ENCODE data around the gene THY1.

Gene THY1

DNA sequence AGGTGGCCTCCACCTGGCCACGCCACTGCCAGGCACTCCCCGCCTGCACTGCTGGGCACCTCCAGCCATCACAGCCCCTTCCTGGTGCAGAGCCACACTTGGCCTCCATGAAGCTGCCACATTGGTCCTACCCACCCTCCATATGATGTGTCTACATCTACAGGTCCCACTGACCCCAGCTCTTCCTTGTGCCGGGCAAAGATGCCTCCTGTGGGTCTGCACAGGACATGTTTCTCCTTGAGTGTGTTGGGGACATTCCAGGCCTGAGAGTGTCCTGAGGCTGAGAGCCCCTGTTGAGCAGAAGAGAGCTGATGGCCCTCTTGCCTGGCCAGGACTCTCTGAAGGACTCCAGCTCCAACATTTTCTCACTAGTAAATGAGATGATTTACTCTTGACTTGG is 7.5 kb downstream of the THY1 start:
- H3K27ac ChIP-seq (ENCODE audit: insufficient read depth in 1 of 2, low read depth in 1 of 2, low read length in 2 of 2, poor library complexity in 1 of 2, severe bottlenecking in 2 of 2), result no peak overlapping the region
- no peak for DNase-seq
- peaks cover 0 to 10% (median 0%) of the 10 kb centered on the region in 5 experiments for H3K27me3 ChIP-seq (replicated peaks in 2 of 5; ENCODE audit: control insufficient read depth in 4 of 5, insufficient read depth in 5 of 5, low read length in 4 of 5)
- no peak overlapping the region for H3K4me3 ChIP-seq (ENCODE audit: control insufficient read depth in 1 of 7, extremely low read depth in 1 of 7, insufficient read depth in 4 of 7, low read depth in 2 of 7, low read length in 6 of 7)
- peaks cover 0 to 6% (median 0%) of the 10 kb centered on the region in 5 experiments for H3K9me3 ChIP-seq (ENCODE audit: control extremely low read depth in 1 of 5, control insufficient read depth in 4 of 5, insufficient read depth in 2 of 5, low read depth in 1 of 5, low read length in 4 of 5)
- WGBS (ENCODE audit: insufficient coverage), result 100% methylated on average over 3 of the region's 3 CpGs
- H3K36me3 ChIP-seq (ENCODE audit: control insufficient read depth in 4 of 4, insufficient read depth in 4 of 4, low read length in 3 of 4), result no peaks in the 10 kb centered on the region
- ChIA-PET CTCF (no interaction called here), POLR2A (no interaction called here)
- H3K4me1 ChIP-seq (ENCODE audit: control extremely low read depth in 1 of 4, control insufficient read depth in 4 of 4, insufficient read depth in 4 of 4, low read length in 3 of 4), result no peaks in the 10 kb centered on the region

DNA sequence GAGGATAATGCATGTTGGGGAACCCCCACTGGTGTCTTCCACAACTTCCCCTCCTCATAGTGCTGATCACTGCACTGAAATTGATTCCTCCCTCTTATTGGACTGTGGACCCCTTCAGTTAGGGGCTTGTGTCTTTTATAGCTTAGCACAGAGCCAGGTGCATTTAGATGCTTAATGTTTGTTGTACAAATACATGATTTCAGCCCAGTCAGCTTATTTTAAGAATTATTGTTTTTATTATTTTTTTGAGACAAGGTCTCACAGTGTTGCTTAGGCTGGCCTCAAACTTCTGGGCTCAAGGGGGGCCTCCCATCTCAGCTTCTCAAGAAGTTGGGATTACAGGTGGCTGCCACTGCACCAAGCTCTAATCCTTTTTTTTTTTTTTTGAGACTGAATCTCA is 8.2 kb downstream of the THY1 start:
- Histone ChIP-seq H3K27me3 (replicated peaks in 2 of 5; ENCODE audit: control insufficient read depth in 4 of 5, insufficient read depth in 5 of 5, low read length in 4 of 5) (peaks cover 0 to 2% (median 0%) of the 10 kb centered on the region in 5 experiments), H3K36me3 (ENCODE audit: control insufficient read depth in 4 of 4, insufficient read depth in 4 of 4, low read length in 3 of 4) (no peaks in the 10 kb centered on the region), H3K4me3 (ENCODE audit: control insufficient read depth in 1 of 7, extremely low read depth in 1 of 7, insufficient read depth in 4 of 7, low read depth in 2 of 7, low read length in 6 of 7) (no peak overlapping the region), H3K4me1 (ENCODE audit: control extremely low read depth in 1 of 4, control insufficient read depth in 4 of 4, insufficient read depth in 4 of 4, low read length in 3 of 4) (no peaks in the 10 kb centered on the region), H3K27ac (ENCODE audit: insufficient read depth in 1 of 2, low read depth in 1 of 2, low read length in 2 of 2, poor library complexity in 1 of 2, severe bottlenecking in 2 of 2) (no peak overlapping the region), H3K9me3 (ENCODE audit: control extremely low read depth in 1 of 5, control insufficient read depth in 4 of 5, insufficient read depth in 2 of 5, low read depth in 1 of 5, low read length in 4 of 5) (peaks cover 0 to 6% (median 0%) of the 10 kb centered on the region in 5 experiments)
- CTCF ChIA-PET, result no interaction called here
- no peak for DNase-seq
- POLR2A ChIA-PET, result no interaction called here

DNA sequence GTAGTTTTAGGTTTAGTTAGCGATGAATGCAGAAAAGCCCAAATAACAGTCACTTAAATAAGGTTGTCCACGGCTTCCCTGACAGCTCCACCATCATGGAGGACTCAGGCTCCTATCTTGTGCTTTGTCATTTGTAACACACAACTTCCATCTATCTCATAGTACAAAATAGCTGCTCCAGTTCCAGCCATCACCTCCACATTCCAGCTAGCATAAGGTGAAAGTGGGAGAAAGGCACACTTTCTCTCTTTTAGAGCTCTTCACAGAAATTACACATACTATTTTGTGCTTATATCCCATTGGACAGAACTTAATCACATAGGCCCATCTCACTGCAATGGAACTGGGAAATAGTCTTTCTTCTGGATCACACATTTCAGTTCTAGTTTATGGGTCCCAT is 8.7 kb downstream of the THY1 start:
- H3K9me3 ChIP-seq (ENCODE audit: control extremely low read depth in 1 of 5, control insufficient read depth in 4 of 5, insufficient read depth in 2 of 5, low read depth in 1 of 5, low read length in 4 of 5), result peaks cover 0 to 6% (median 0%) of the 10 kb centered on the region in 5 experiments
- POLR2A ChIA-PET, result no interaction called here

DNA sequence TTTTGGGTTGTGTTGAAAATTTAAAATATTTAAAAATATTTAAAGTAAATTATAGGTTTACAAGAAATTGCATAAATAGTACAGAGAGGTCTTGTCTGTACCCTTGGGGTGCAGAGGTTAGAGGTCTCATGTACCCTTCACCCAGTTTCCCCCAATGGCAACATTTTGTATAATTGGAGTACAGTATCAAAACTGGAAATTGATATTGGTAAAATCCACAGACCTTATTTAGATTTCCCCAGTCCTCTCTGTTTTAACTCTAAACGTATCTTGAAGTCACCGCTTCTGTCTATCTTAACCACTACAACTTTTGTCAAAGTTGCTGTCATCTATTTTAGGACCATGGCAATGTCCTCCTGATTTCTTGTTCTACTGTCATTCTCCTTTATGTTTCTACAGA is 10.9 kb downstream of the THY1 start:
- POLR2A ChIA-PET, result no interaction called here
- H3K27ac ChIP-seq (ENCODE audit: insufficient read depth in 1 of 2, low read depth in 1 of 2, low read length in 2 of 2, poor library complexity in 1 of 2, severe bottlenecking in 2 of 2), result no peak overlapping the region
- CTCF ChIA-PET, result no interaction called here
- peaks cover 0 to 6% (median 0%) of the 10 kb centered on the region in 5 experiments for H3K9me3 ChIP-seq (ENCODE audit: control extremely low read depth in 1 of 5, control insufficient read depth in 4 of 5, insufficient read depth in 2 of 5, low read depth in 1 of 5, low read length in 4 of 5)
- no peaks in the 10 kb centered on the region for H3K36me3 ChIP-seq (ENCODE audit: control insufficient read depth in 4 of 4, insufficient read depth in 4 of 4, low read length in 3 of 4)
- no peaks in the 10 kb centered on the region for H3K4me1 ChIP-seq (ENCODE audit: control extremely low read depth in 1 of 4, control insufficient read depth in 4 of 4, insufficient read depth in 4 of 4, low read length in 3 of 4)
- 90% methylated on average over 2 of the region's 2 CpGs for WGBS (ENCODE audit: insufficient coverage)
- no peak for DNase-seq
- H3K27me3 ChIP-seq (replicated peaks in 2 of 5; ENCODE audit: control insufficient read depth in 4 of 5, insufficient read depth in 5 of 5, low read length in 4 of 5), result no peaks in the 10 kb centered on the region
- no peak overlapping the region for H3K4me3 ChIP-seq (ENCODE audit: control insufficient read depth in 1 of 7, extremely low read depth in 1 of 7, insufficient read depth in 4 of 7, low read depth in 2 of 7, low read length in 6 of 7)

More for the DNA sequence above, 8.7 kb downstream of the THY1 start:
- 67% methylated on average over 1 of the region's 2 CpGs for WGBS (ENCODE audit: insufficient coverage)
- no peaks in the 10 kb centered on the region for H3K36me3 ChIP-seq (ENCODE audit: control insufficient read depth in 4 of 4, insufficient read depth in 4 of 4, low read length in 3 of 4)
- H3K4me1 ChIP-seq (ENCODE audit: control extremely low read depth in 1 of 4, control insufficient read depth in 4 of 4, insufficient read depth in 4 of 4, low read length in 3 of 4), result no peaks in the 10 kb centered on the region
- H3K27me3 ChIP-seq (replicated peaks in 2 of 5; ENCODE audit: control insufficient read depth in 4 of 5, insufficient read depth in 5 of 5, low read length in 4 of 5), result no peaks in the 10 kb centered on the region
- CTCF ChIA-PET, result no interaction called here
- no peak for DNase-seq
- H3K27ac ChIP-seq (ENCODE audit: insufficient read depth in 1 of 2, low read depth in 1 of 2, low read length in 2 of 2, poor library complexity in 1 of 2, severe bottlenecking in 2 of 2), result no peak overlapping the region
- H3K4me3 ChIP-seq (ENCODE audit: control insufficient read depth in 1 of 7, extremely low read depth in 1 of 7, insufficient read depth in 4 of 7, low read depth in 2 of 7, low read length in 6 of 7), result no peak overlapping the region

DNA sequence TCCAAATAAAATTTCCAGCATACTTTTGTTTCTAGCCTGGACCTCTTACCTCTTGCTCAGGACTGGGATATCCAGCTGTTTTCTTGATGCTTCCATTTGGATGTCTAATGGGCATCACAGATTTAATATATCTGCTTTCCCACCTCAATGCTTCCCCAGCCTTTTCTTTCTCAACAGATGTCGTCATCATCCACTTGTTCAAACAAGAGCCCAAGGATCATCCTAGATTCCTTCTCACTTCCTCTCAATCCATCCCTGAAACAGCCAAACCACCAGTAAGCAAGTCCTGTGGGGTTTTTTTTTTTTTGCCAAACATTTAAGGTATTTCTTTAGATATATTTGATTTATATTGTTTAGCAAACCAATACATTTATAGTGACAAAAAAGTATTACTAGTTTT is 12.5 kb downstream of the THY1 start:
- WGBS (ENCODE audit: insufficient coverage), result 100% methylated on average over 1 of the region's 1 CpG
- POLR2A ChIA-PET, result no interaction called here

DNA sequence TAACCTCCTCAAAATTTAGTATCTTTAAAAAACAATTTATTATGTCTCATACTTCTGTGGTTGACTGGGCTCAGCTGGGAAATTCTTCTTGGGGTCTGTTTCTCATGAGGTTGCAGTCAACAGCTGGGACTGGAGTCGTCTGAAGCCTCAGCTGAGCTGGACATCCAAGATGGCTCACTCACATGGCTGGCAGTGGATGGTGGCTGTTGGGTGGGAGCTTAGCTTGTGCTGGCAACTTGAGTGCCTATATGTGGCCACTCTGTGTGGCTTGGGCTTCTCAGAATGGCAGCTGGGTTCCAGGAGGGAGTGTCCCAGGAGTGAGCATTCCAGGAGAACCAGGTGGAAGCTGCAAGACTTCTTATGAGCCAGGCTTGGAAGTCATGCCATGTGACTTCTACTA is 13.2 kb downstream of the THY1 start:
- ChIA-PET POLR2A (no interaction called here), CTCF (interaction anchor here (1.8 kb wide), 1 partner anchor 61 kb away, joined by 4 read pairs; no protein-coding TSS in a partner anchor)
- WGBS (ENCODE audit: insufficient coverage), result 100% methylated on average over 1 of the region's 1 CpG
- no peak overlapping the region for H3K4me3 ChIP-seq (ENCODE audit: control insufficient read depth in 1 of 7, extremely low read depth in 1 of 7, insufficient read depth in 4 of 7, low read depth in 2 of 7, low read length in 6 of 7)
- H3K4me1 ChIP-seq (ENCODE audit: control extremely low read depth in 1 of 4, control insufficient read depth in 4 of 4, insufficient read depth in 4 of 4, low read length in 3 of 4), result no peaks in the 10 kb centered on the region
- no peaks in the 10 kb centered on the region for H3K27me3 ChIP-seq (replicated peaks in 2 of 5; ENCODE audit: control insufficient read depth in 4 of 5, insufficient read depth in 5 of 5, low read length in 4 of 5)
- DNase-seq, result no peak
- no peaks in the 10 kb centered on the region for H3K36me3 ChIP-seq (ENCODE audit: control insufficient read depth in 4 of 4, insufficient read depth in 4 of 4, low read length in 3 of 4)
- H3K27ac ChIP-seq (ENCODE audit: insufficient read depth in 1 of 2, low read depth in 1 of 2, low read length in 2 of 2, poor library complexity in 1 of 2, severe bottlenecking in 2 of 2), result no peak overlapping the region
- peaks cover 0 to 6% (median 0%) of the 10 kb centered on the region in 5 experiments for H3K9me3 ChIP-seq (ENCODE audit: control extremely low read depth in 1 of 5, control insufficient read depth in 4 of 5, insufficient read depth in 2 of 5, low read depth in 1 of 5, low read length in 4 of 5)

More for the DNA sequence above, 12.5 kb downstream of the THY1 start:
- CTCF ChIA-PET, result interaction anchor here (1.2 to 1.8 kb wide), 2 partner anchors 12 to 61 kb away, joined by 3 to 4 read pairs; no protein-coding TSS in a partner anchor
- no peaks in the 10 kb centered on the region for H3K36me3 ChIP-seq (ENCODE audit: control insufficient read depth in 4 of 4, insufficient read depth in 4 of 4, low read length in 3 of 4)
- no peak for DNase-seq
- H3K27ac ChIP-seq (ENCODE audit: insufficient read depth in 1 of 2, low read depth in 1 of 2, low read length in 2 of 2, poor library complexity in 1 of 2, severe bottlenecking in 2 of 2), result no peak overlapping the region
- no peaks in the 10 kb centered on the region for H3K27me3 ChIP-seq (replicated peaks in 2 of 5; ENCODE audit: control insufficient read depth in 4 of 5, insufficient read depth in 5 of 5, low read length in 4 of 5)
- peaks cover 0 to 6% (median 0%) of the 10 kb centered on the region in 5 experiments for H3K9me3 ChIP-seq (ENCODE audit: control extremely low read depth in 1 of 5, control insufficient read depth in 4 of 5, insufficient read depth in 2 of 5, low read depth in 1 of 5, low read length in 4 of 5)
- no peak overlapping the region for H3K4me3 ChIP-seq (ENCODE audit: control insufficient read depth in 1 of 7, extremely low read depth in 1 of 7, insufficient read depth in 4 of 7, low read depth in 2 of 7, low read length in 6 of 7)
- H3K4me1 ChIP-seq (ENCODE audit: control extremely low read depth in 1 of 4, control insufficient read depth in 4 of 4, insufficient read depth in 4 of 4, low read length in 3 of 4), result no peaks in the 10 kb centered on the region

DNA sequence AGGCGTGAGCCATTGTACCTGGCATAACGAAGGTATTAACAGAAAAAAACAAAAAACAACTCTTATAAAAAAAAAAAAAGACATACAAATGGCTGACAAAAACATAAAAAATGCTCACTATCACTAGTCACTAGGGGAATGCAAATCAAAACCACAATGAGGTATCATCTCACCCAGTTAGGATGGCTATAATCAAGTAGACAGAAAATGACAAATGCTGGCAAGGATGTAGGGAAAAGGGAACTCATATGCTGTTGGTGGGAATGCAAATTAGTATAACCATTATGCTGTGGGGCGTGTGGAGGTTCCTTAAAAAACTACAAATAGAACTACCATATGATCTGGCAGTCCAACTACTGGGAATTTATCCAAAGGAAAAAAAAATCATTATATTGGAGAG is 17.0 kb downstream of the THY1 start:
- CTCF ChIA-PET, result interaction anchor here (1.2 to 1.4 kb wide), 2 partner anchors 14 to 27 kb away, joined by 3 read pairs; no protein-coding TSS in a partner anchor
- POLR2A ChIA-PET, result no interaction called here

More for the DNA sequence above, 17.0 kb downstream of the THY1 start:
- DNase-seq, result no peak
- Histone ChIP-seq H3K36me3 (ENCODE audit: control insufficient read depth in 4 of 4, insufficient read depth in 4 of 4, low read length in 3 of 4) (no peaks in the 10 kb centered on the region), H3K9me3 (ENCODE audit: control extremely low read depth in 1 of 5, control insufficient read depth in 4 of 5, insufficient read depth in 2 of 5, low read depth in 1 of 5, low read length in 4 of 5) (peaks cover 0 to 4% (median 0%) of the 10 kb centered on the region in 5 experiments), H3K4me3 (ENCODE audit: control insufficient read depth in 1 of 7, extremely low read depth in 1 of 7, insufficient read depth in 4 of 7, low read depth in 2 of 7, low read length in 6 of 7) (no peak overlapping the region), H3K4me1 (ENCODE audit: control extremely low read depth in 1 of 4, control insufficient read depth in 4 of 4, insufficient read depth in 4 of 4, low read length in 3 of 4) (no peaks in the 10 kb centered on the region), H3K27me3 (replicated peaks in 2 of 5; ENCODE audit: control insufficient read depth in 4 of 5, insufficient read depth in 5 of 5, low read length in 4 of 5) (no peaks in the 10 kb centered on the region), H3K27ac (ENCODE audit: insufficient read depth in 1 of 2, low read depth in 1 of 2, low read length in 2 of 2, poor library complexity in 1 of 2, severe bottlenecking in 2 of 2) (no peak overlapping the region)
- WGBS (ENCODE audit: insufficient coverage), result 100% methylated on average over 2 of the region's 3 CpGs

Measured in common myeloid progenitor, CD34-positive (primary cell).